KOPT-K1 (cell line): ENCODE data around the gene NCEH1.
"Not testable (repeated sequence)": the region's sequence is repeated elsewhere in the genome, so short reads cannot be mapped to it uniquely, and the experiment has no call there.

Experiments used
- H3K27ac ChIP-seq: fragments of 200-600 bp; sonication (generic); 2 replicates; pipeline ENCODE4 v1.5.1; 2016; ENCODE audit warnings: antibody characterized with exemption, mild to moderate bottlenecking, low read depth, low read length; ENCODE audit not compliant: poor library complexity, severe bottlenecking
- H3K36me3 ChIP-seq: fragments of 200-600 bp; sonication (generic); 2 replicates; pipeline ENCODE4 v1.5.1; 2017; ENCODE audit warnings: antibody characterized with exemption, mild to moderate bottlenecking, low read length, moderate library complexity; ENCODE audit not compliant: insufficient read depth
- H3K9me3 ChIP-seq: fragments of 200-600 bp; sonication (generic); 2 replicates; pipeline ENCODE4 v1.5.1; 2017; ENCODE audit warnings: antibody characterized with exemption, low read length, mild to moderate bottlenecking; ENCODE audit not compliant: insufficient read depth, poor library complexity, severe bottlenecking

NCEH1 gene

DNA sequence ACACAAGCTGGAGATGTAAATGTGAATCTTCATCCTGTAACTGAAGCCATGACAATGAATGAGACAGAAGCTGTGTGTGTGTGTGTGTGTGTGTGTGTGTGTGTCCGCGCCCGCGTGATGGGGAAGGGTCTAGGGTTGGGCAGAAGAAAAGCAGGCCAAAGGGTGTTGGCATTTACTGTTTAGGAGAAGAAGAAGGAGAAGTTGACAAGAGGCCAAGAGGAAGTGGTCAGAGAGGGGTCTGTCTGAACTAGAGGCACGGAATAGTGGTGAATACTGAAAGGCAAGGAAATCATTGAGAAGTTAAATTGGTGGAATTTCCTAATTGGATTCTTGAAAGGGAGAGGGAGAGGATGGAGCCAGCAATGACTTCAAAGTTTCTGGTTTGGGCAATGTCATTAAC, 5.6 kb upstream of the NCEH1 start:
- Histone ChIP-seq H3K9me3 (peaks cover 12% of the 10 kb centered on the region), H3K27ac (no peak overlapping the region), H3K36me3 (no peaks in the 10 kb centered on the region)

DNA sequence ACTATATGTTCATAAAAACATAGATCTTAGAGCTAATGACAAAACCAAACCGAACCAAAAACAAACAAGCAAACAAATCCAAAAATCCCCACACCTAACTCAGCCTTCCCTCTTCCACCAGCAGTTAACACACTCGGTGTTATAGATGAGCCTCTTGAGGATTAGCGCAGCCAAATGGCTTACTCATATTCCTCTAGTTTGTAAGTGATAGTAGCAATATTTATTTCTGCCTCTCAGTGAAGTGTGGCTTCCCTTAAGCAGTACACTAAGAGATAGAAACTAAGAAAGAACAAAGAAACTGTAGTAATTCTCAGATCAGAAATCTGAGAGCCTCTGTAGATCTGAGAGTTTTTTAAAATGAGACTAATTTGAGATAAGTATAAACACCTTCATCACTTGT, 2.4 kb upstream of the NCEH1 start:
- Histone ChIP-seq H3K27ac (no peak overlapping the region), H3K36me3 (no peaks in the 10 kb centered on the region), H3K9me3 (no peaks in the 10 kb centered on the region)

DNA sequence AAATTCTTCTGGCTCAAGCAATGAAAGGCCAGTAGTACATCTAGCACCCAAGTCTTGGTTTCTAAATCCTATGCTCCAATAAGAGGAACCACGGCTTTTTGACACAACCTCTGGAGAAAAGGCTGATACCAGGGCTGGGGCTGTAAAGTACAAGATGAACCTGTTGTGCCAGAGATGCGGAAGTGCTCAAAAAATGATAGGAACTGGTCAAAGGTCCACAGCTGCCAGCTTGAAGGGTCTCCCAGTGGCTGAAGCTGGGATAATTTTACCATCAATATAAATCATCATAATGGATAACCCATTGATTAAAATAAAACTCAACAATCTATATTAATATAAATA, 558 bp upstream of the NCEH1 start:
- Histone ChIP-seq H3K36me3 (no peaks in the 10 kb centered on the region), H3K9me3 (no peaks in the 10 kb centered on the region), H3K27ac (peak overlapping the region; percentile 51)

DNA sequence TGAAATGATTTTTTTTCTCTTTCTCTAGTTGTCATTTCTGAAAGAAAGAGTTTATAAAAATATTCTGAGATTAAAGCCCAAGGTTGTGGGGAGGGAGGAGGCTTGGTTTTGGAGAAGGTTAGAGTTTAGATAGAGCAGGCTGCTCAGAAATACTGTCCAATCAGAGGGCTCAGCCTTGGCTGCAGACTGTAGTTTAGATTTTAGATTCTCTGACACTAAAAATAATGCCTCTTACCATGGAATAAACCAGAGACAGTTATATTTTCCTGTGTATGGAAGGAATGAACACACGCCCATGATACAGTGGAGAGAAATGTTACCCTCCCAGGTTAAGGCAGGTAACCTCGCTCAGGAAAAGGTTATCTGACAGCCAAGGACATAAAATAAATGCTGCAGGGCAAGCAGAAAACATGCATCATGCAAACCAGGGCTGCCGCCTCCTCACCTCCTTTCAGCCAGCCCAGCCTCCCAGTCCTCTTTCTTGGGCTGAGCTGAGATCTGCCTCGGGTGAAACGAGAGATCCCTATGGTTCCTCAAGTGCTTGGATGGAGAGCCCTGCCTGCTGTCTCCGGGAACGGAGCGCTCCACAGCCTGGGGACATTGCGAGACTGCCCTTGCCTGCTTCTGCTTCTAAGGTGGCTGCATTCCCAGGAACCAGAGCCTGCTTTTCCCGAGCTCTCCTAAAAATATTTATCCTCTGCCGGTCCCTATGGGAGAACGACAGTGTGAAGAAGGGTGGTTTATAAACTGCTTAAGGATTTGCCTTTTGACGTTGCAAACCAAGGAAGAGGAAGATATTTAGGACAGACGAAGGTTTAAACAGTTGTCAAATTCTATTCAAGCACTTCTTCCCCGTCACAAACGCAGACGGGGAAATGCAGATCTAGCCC, 848 bp downstream of the NCEH1 start:
- no peaks in the 10 kb centered on the region for H3K9me3 ChIP-seq
- H3K27ac ChIP-seq = peak overlapping the region; percentile 51
- no peaks in the 10 kb centered on the region for H3K36me3 ChIP-seq

DNA sequence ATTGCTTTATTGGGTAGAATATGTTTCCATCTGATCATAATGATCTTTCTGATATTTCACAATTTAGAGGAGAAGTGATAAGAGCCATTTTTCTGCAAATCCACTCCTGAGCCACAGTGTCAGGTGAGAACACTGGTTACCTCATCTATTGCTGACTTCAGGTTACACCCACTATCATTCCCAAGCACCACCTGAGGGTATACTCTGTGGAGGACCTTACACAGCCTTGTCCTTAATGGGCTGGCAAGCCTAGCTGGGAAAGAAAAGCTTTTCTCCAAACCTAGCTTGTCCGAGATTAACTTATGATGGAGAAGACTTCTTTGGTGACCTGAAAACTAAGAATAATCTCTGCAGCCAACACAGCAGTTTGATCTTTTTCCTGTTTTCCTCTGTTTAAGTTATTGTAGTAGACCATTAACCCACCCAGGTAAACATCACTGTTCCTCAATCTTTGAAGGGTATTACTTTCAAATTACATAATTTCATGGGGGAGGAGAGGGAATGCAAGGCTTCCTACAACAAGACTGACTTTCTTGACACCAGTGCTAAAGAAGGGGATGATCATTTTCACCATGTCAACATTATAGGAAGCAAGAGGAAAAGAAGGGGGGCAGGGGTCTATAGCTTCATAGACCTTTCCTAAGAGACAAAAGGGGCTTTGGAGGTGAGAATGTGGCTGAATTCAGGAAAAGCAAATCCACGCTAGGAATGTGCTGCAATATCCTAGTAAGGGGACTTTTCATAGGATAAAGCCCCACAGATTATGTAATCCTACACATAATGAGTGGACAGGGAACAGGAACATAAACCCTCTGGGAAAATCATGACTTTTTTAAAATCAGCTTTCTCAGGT, 1.7 kb downstream of the NCEH1 start:
- Histone ChIP-seq H3K27ac (no peak overlapping the region), H3K9me3 (no peaks in the 10 kb centered on the region), H3K36me3 (no peaks in the 10 kb centered on the region)

DNA sequence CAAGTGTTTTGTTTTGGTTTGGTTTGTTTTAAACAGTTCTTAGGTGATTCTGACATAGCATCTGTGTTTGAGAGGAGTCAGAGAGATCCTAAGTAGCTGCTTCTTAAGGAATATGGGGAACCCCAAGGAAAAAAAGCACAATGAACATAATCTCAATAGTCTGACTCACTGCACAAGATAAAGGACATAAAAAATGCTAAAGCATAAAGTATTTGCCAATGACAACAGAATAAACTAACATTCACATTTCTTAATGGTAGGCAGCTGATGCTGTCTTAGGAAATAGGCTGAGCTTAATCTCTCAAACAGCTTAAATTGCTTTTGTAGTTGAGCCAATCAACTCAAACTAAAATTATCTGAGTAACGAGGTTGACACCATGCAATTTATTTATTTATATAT, 2.9 kb downstream of the NCEH1 start:
- Histone ChIP-seq H3K9me3 (no peaks in the 10 kb centered on the region), H3K36me3 (no peaks in the 10 kb centered on the region), H3K27ac (no peak overlapping the region)

DNA sequence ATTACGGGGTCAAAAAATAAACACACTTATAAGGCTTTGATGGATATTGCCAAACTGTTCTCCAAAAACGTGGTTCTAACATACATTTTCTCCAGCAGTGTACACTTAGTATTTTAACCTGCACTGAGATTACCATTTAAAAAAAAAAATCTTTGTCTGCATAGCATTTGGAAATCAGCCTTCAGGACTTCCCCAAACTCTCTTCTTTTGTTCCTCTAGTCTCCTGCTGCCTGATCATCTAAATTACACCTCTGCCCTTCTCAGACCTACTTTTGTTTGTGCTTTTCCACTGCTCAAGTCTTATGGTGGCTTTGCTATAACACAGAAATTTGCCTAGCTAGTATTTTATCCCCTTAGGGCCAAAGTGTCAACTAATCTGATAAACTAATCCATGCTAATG, 3.8 kb downstream of the NCEH1 start:
- no peak overlapping the region for H3K27ac ChIP-seq
- H3K36me3 ChIP-seq = no peaks in the 10 kb centered on the region
- no peaks in the 10 kb centered on the region for H3K9me3 ChIP-seq

DNA sequence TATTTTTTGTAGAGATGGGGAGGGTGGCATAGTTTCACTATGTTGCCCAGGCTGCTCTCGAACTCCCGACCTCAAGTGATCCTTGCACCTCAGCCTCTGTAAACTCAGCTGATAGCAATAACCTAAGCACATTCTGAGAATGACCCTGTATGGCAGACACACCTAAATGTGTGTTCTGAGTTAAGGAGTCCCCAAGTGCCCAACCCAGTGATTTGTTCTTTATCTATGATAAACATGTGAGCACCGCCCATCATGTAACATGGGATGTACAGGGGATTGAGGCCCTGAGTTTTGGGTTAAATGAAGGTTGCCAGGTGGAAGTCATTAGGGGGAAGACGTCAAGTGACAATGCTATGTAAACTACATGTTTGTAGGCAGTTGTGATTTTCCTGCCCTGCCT, 5.7 kb downstream of the NCEH1 start:
- Histone ChIP-seq H3K27ac (no peak overlapping the region), H3K9me3 (no peaks in the 10 kb centered on the region), H3K36me3 (no peaks in the 10 kb centered on the region)

DNA sequence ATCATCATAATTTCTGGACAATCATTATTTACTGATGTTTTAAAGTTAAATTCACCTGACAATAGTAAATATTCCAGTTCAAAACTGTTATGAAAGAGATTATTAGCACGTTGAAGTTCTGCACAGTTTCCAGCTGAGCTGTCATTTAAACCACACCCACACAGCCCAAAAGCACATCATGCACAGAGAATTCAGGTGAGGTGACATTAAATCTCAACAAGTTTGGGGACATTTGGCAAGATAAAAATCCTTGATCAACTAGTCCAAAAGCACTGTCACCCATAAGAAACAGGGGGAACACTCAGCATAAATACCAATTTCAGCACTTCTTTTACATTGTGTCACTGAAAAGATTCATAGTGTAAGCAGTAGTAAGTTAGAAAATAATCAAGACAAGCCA, 6.9 kb downstream of the NCEH1 start:
- H3K27ac ChIP-seq = no peak overlapping the region
- H3K9me3 ChIP-seq = no peaks in the 10 kb centered on the region
- no peaks in the 10 kb centered on the region for H3K36me3 ChIP-seq

DNA sequence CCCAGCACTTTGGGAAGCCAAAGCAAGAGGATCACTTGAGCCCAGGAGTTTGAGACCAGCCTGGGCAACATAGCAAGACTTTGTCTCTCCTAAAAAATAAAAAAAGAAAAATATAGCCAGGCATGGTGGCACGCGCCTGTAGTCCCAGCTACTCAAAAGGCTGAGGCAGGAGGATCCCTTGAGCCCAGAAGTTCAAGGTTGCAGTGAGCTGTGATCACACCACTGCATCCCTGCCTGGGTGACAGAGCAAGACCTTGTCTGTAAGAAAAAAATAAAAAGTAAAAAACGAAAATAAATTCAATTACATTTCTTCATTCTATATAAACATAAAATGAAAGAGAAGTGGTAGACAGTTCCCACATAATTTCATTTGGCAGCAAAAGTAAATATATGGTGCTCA, 8.1 kb downstream of the NCEH1 start:
- not testable (repeated sequence) for H3K36me3 ChIP-seq, H3K9me3 ChIP-seq, H3K27ac ChIP-seq

DNA sequence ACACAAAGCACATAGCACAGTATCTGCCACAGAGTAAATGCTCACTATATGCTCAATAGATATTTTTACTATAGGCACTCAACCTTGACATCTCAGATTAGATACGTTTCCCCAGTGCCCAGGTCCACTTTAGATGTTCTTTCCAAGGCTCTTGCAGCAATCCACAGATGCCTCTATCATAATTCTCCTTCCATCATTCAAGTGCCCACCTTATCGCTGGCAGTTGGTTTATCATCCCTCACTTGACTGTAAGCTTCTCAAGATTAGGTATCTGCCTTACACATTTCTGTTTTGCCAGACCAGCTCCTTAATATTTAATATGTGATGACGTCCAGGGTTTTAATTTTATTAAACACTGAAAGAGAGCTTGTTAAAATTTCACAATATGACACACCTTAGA, 8.6 kb downstream of the NCEH1 start:
- no peak overlapping the region for H3K27ac ChIP-seq
- H3K36me3 ChIP-seq = no peaks in the 10 kb centered on the region
- no peaks in the 10 kb centered on the region for H3K9me3 ChIP-seq

DNA sequence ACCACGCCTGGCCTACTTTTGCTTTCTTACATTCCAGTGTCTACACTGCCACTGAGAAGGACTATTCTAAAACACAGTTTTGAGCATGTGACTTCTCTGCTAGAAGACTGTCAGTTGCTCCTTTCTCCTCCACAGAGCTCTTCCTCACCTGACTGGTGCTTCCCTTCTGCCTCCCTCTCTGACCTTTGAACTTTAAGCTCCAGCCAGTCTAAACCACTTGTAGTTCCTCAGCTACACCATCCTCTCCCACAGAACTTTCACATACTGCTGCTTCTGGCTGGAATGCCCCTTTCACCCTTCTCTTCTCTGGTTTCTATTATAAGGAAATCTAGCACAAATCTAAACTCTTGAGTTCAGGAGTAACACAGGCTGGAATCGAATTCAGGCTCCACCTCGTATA, 9.1 kb downstream of the NCEH1 start:
- Histone ChIP-seq H3K9me3 (no peaks in the 10 kb centered on the region), H3K27ac (no peak overlapping the region), H3K36me3 (no peaks in the 10 kb centered on the region)

DNA sequence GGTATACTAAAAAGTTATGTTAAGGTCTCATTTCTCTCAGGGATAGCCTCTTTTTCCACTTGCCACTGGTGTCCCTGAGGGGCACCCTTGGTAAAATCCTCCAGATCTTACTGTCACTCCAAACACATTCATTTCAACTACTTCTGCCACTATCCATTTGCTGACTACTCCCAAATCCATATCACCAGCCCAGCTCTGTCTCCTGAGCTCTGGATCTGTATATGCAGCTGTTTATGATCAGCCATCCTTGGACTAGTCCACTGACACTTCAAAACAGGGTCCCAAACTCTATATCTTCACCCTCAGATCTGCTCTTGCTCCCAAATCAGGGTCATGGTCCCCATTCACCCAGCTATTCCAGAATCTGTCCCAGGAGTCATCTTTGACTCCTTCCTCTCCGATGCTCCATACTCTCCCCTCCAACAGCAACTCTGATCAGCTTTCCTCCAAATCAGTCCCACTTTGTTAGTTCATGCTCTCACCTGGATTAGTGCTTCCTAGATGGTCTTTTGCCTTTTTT, 9.9 kb downstream of the NCEH1 start:
- Histone ChIP-seq H3K27ac (no peak overlapping the region), H3K36me3 (no peaks in the 10 kb centered on the region), H3K9me3 (no peaks in the 10 kb centered on the region)

DNA sequence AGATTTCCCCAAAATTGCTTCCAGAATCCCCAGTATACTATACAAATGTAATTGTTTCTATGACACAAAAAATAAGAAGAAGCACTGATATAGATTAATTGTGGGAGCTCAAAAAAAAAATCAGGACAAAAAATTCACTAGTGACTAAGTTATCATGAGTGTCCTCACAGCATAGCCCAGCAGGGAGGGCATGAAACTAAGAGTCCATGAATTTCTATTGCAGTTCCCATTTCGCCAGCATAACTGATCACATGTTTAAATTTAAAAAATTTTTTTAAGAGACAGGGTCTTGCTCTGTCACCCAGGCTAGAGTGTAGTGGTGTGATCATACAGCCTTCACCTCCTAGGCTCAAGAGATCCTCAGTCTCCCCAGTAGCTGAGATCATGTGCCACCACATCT, 10.6 kb downstream of the NCEH1 start:
- Histone ChIP-seq H3K9me3 (no peaks in the 10 kb centered on the region), H3K36me3 (no peaks in the 10 kb centered on the region)

DNA sequence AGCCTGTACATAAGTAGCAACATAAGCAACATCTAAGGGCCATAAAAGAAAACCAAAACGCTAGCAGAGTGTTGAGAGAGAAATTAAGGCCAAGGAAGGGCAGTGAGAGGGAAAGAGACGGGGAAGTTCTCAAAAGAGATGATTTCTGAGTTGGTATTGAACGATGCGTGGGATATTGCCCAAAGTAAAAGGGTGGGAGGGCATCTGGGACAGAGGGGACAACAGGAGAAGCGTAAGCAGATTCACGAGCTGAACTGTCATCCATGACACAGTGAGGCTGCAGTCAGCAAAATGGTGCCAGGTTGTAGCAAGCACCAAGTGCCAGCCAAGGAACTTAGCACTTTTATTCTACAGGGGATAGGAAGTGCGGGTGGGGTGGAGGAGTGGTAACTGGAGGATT, 11.8 kb downstream of the NCEH1 start:
- no peaks in the 10 kb centered on the region for H3K9me3 ChIP-seq
- no peak overlapping the region for H3K27ac ChIP-seq
- no peaks in the 10 kb centered on the region for H3K36me3 ChIP-seq

More for the DNA sequence above, 10.6 kb downstream of the NCEH1 start:
- H3K27ac ChIP-seq = no peak overlapping the region
